WTC11 (cell line): ENCODE results near the gene TEKT5. TPM values are rescaled to one million over a fixed set of nuclear protein-coding genes. Genes with fewer than 3 reads are reported as not detected.

Source experiments
- ATAC-seq: fragments of 200-7000 bp; cut with Tn5 transposase; 2 replicates; pipeline ENCODE4 v1.10.0; 2021; ENCODE audit warnings: mild to moderate bottlenecking, moderate library complexity
- CTCF ChIA-PET: fragments of 300-600 bp; sonication (Branson Sonifier 250); formaldehyde crosslinking; loops from one replicate; lab custom pipeline; 2021; ENCODE audit warnings: antibody characterized with exemption; lab: Charles Lee
- POLR2A ChIA-PET: fragments of 350-600 bp; sonication (Branson Sonifier 250); formaldehyde crosslinking; loops from one replicate; lab custom pipeline; 2021; ENCODE audit warnings: antibody characterized with exemption; lab: Charles Lee
- DNase-seq: peaks from one replicate; pipeline ENCODE4 v3.0.0; 2021; ENCODE audit warnings: low spot score
- H3K27ac Mint-ChIP-seq: 2 replicates; pipeline ENCODE4 v1.8.0; 2021; ENCODE audit warnings: mixed read lengths
- H3K27me3 Mint-ChIP-seq: 2 replicates; pipeline ENCODE4 v1.8.0; 2021; ENCODE audit warnings: low read depth, mild to moderate bottlenecking, moderate library complexity, mixed read lengths
- H3K36me3 Mint-ChIP-seq: 2 replicates; pipeline ENCODE4 v1.8.0; 2021; ENCODE audit warnings: mixed read lengths
- H3K4me1 Mint-ChIP-seq: 2 replicates; pipeline ENCODE4 v1.8.0; 2022; ENCODE audit warnings: mixed read lengths
- H3K4me3 Mint-ChIP-seq: 2 replicates; pipeline ENCODE4 v1.8.0; 2021; ENCODE audit warnings: mild to moderate bottlenecking, moderate library complexity, mixed read lengths
- H3K9me3 Mint-ChIP-seq: 2 replicates; pipeline ENCODE4 v1.8.0; 2021; ENCODE audit warnings: mixed read lengths
- ATF1 ChIP-seq: sonication (generic); formaldehyde crosslinking; IDR thresholded peaks from 2 replicates; pipeline ENCODE4 v1.8.1; 2023; ENCODE audit warnings: mild to moderate bottlenecking, moderate library complexity, missing genetic modification reagents
- CDX4 ChIP-seq: fragments of 250-450 bp; sonication (Bioruptor Pico); IDR thresholded peaks from 2 replicates; pipeline ENCODE4 v1.9.0; 2021; ENCODE audit warnings: moderate library complexity, mild to moderate bottlenecking, inconsistent platforms, borderline replicate concordance
- CREM ChIP-seq: sonication (generic); formaldehyde crosslinking; IDR thresholded peaks from 2 replicates; pipeline ENCODE4 v1.8.1; 2022; ENCODE audit warnings: mild to moderate bottlenecking, missing genetic modification reagents, moderate library complexity
- E2F4 ChIP-seq: sonication (generic); formaldehyde crosslinking; IDR thresholded peaks from 2 replicates; pipeline ENCODE4 v1.8.1; 2022; ENCODE audit warnings: low read depth, mild to moderate bottlenecking, moderate library complexity, missing genetic modification reagents, borderline replicate concordance
- E2F5 ChIP-seq: sonication (generic); formaldehyde crosslinking; IDR thresholded peaks from 2 replicates; pipeline ENCODE4 v1.8.1; 2022; ENCODE audit warnings: mild to moderate bottlenecking, moderate library complexity, missing genetic modification reagents
- ERG ChIP-seq: fragments of 250-450 bp; sonication (Bioruptor Pico); IDR thresholded peaks from 2 replicates; pipeline ENCODE4 v1.8.0; 2021; ENCODE audit warnings: mild to moderate bottlenecking
- FOXK1 ChIP-seq: sonication (generic); formaldehyde crosslinking; IDR thresholded peaks from 2 replicates; pipeline ENCODE4 v1.8.0; 2022; ENCODE audit warnings: mild to moderate bottlenecking, moderate library complexity, missing genetic modification reagents
- FOXP1 ChIP-seq: sonication (generic); formaldehyde crosslinking; IDR thresholded peaks from 2 replicates; pipeline ENCODE4 v1.8.0; 2022; ENCODE audit warnings: missing genetic modification reagents, mild to moderate bottlenecking, moderate library complexity, borderline replicate concordance
- GTF2I ChIP-seq: fragments of 250-450 bp; sonication (Bioruptor Pico); conservative IDR thresholded peaks from 2 replicates; pipeline ENCODE4 v1.4.0; 2021; ENCODE audit warnings: mild to moderate bottlenecking
- MXD4 ChIP-seq: fragments of 250-450 bp; sonication (Bioruptor Pico); IDR thresholded peaks from 2 replicates; pipeline ENCODE4 v1.8.0; 2021; ENCODE audit warnings: mild to moderate bottlenecking, moderate library complexity, borderline replicate concordance
- NFYB ChIP-seq: sonication (generic); formaldehyde crosslinking; conservative IDR thresholded peaks from 2 replicates; pipeline ENCODE4 v1.8.0; 2022; ENCODE audit warnings: low read depth, missing genetic modification reagents
- NR3C1 ChIP-seq: sonication (generic); formaldehyde crosslinking; conservative IDR thresholded peaks from 2 replicates; pipeline ENCODE4 v1.8.1; 2023; ENCODE audit warnings: low read depth, mild to moderate bottlenecking, missing genetic modification reagents
- PREB ChIP-seq: sonication (generic); formaldehyde crosslinking; IDR thresholded peaks from 2 replicates; pipeline ENCODE4 v1.8.1; 2022; ENCODE audit warnings: mild to moderate bottlenecking, missing genetic modification reagents, moderate library complexity, borderline replicate concordance
- RORB ChIP-seq: fragments of 250-450 bp; sonication (Bioruptor Pico); IDR thresholded peaks from 2 replicates; pipeline ENCODE4 v1.9.0; 2021; ENCODE audit warnings: mild to moderate bottlenecking
- STAT6 ChIP-seq: sonication (generic); formaldehyde crosslinking; conservative IDR thresholded peaks from 2 replicates; pipeline ENCODE4 v1.8.1; 2023; ENCODE audit warnings: mild to moderate bottlenecking, low read depth, missing genetic modification reagents, moderate library complexity
- ZBTB21 ChIP-seq: sonication (generic); formaldehyde crosslinking; IDR thresholded peaks from 2 replicates; pipeline ENCODE4 v1.8.1; 2023; ENCODE audit warnings: mild to moderate bottlenecking, missing genetic modification reagents, borderline replicate concordance
- ZMAT4 ChIP-seq: fragments of 250-450 bp; sonication (Bioruptor Pico); IDR thresholded peaks from 2 replicates; pipeline ENCODE4 v1.9.0; 2021; ENCODE audit warnings: mild to moderate bottlenecking
- ZNF232 ChIP-seq: sonication (generic); formaldehyde crosslinking; IDR thresholded peaks from 2 replicates; pipeline ENCODE4 v1.8.0; 2022; ENCODE audit warnings: mild to moderate bottlenecking, missing genetic modification reagents
- ZNF416 ChIP-seq: fragments of 250-450 bp; sonication (Bioruptor Pico); IDR thresholded peaks from 2 replicates; pipeline ENCODE4 v1.9.0; 2021; ENCODE audit warnings: mild to moderate bottlenecking, inconsistent platforms
- ZNF423 ChIP-seq: fragments of 250-450 bp; sonication (Bioruptor Pico); IDR thresholded peaks from 2 replicates; pipeline ENCODE4 v2.1.2; 2022; ENCODE audit warnings: mild to moderate bottlenecking, moderate library complexity
- ZNF532 ChIP-seq: fragments of 250-450 bp; sonication (Bioruptor Pico); IDR thresholded peaks from 2 replicates; pipeline ENCODE4 v1.9.0; 2021; ENCODE audit warnings: mild to moderate bottlenecking, borderline replicate concordance
- total RNA-seq: library from RNA; stranded (reverse); gene quantifications from 3 replicates; pipeline ENCODE4 v1.2.3, GENCODE V29; 2021

The TEKT5 gene
- total RNA-seq, 1 experiment from 2014 or later: 1.1 TPM

GRCh38 chr16:10665166-10665565, 29.6 kb downstream of the TEKT5 start (continued):
- TF ChIP-seq FOXP1 (CRISPR knock-in tag): no peak
- TF ChIP-seq, all 79 proteins: peak for 0

- ChIA-PET POLR2A (no interaction called here), CTCF (interaction anchor here (1.2 kb wide), 1 partner anchor 30 kb away, joined by 3 read pairs; the partner anchor contains the start of gene TEKT5)
- Mint-ChIP-seq H3K9me3 (peaks cover 21% of the 10 kb centered on the region), H3K4me1 (peaks cover 13% of the 10 kb centered on the region), H3K36me3 (peaks cover 15% of the 10 kb centered on the region), H3K4me3 (no peak overlapping the region), H3K27ac (no peak overlapping the region), H3K27me3 (peaks cover 12% of the 10 kb centered on the region)
- DNase-seq: no peak
- ATAC-seq: no peak
- TF ChIP-seq ZNF423 (CRISPR knock-in tag): no peak
- TF ChIP-seq ATF1 (CRISPR knock-in tag): no peak
- TF ChIP-seq RORB: no peak
- no peak for TF ChIP-seq CREM (CRISPR knock-in tag)
- TF ChIP-seq E2F5 (CRISPR knock-in tag): no peak
- no peak for TF ChIP-seq ZNF532
- no peak for TF ChIP-seq GTF2I (CRISPR knock-in tag)
- no peak for TF ChIP-seq PREB
- TF ChIP-seq NR3C1 (CRISPR knock-in tag): no peak
- TF ChIP-seq CDX4: no peak
- no peak for TF ChIP-seq NFYB (CRISPR knock-in tag)
- no peak for TF ChIP-seq ZNF416 (CRISPR knock-in tag)
- TF ChIP-seq MXD4 (CRISPR knock-in tag): no peak
- TF ChIP-seq ZMAT4 (CRISPR knock-in tag): no peak
- TF ChIP-seq ZBTB21 (CRISPR knock-in tag): no peak
- no peak for TF ChIP-seq FOXK1 (CRISPR knock-in tag)
Measured at GRCh38 chr16:10664720-10665126, 30.0 kb downstream of the TEKT5 start.

GRCh38 chr16:10663744-10664143, 31.0 kb downstream of the TEKT5 start:
- Mint-ChIP-seq H3K4me3 (no peak overlapping the region), H3K4me1 (peaks cover 13% of the 10 kb centered on the region), H3K9me3 (peaks cover 21% of the 10 kb centered on the region), H3K36me3 (peaks cover 15% of the 10 kb centered on the region), H3K27ac (no peak overlapping the region), H3K27me3 (peaks cover 12% of the 10 kb centered on the region)
- ATAC-seq: no peak
- CTCF ChIA-PET: interaction anchor here (1.1 kb wide), 1 partner anchor 19 kb away, joined by 3 read pairs; no protein-coding TSS in a partner anchor
- DNase-seq: no peak
- POLR2A ChIA-PET: no interaction called here
- TF ChIP-seq ERG (CRISPR knock-in tag): no peak
- TF ChIP-seq STAT6 (CRISPR knock-in tag): no peak
- TF ChIP-seq ZNF232 (CRISPR knock-in tag): no peak
- no peak for TF ChIP-seq E2F4 (CRISPR knock-in tag)
- no peak for TF ChIP-seq ZBTB21 (CRISPR knock-in tag)
